ENCODE data around the gene RPL13. TPM values are rescaled to one million over a fixed set of nuclear protein-coding genes. Genes with fewer than 3 reads are reported as not detected.

The RPL13 gene
- total and polyA plus RNA-seq, 7 donors: 3,641 to 19,173 (median 7,437) TPM

- Histone ChIP-seq H3K27me3 (no peaks in the 10 kb centered on the region), H3K4me3 (no peak overlapping the region), H3K36me3 (no peaks in the 10 kb centered on the region), H3K4me1 (no peaks in the 10 kb centered on the region), H3K9me3 (no peaks in the 10 kb centered on the region), H3K27ac (no peak overlapping the region)
- intact Hi-C loops (cut with DNase I): no loop called here
- WGBS, 2 donors: 91 to 92% methylated on average over 25 of the region's 25 CpGs
- no peak for TF ChIP-seq EP300 (IDR thresholded peaks at IDR 0.05)
- TF ChIP-seq CTCF (IDR thresholded peaks at IDR 0.05): no peak
- TF ChIP-seq POLR2A (IDR thresholded peaks at IDR 0.05): no peak
- no peak for TF ChIP-seq POLR2AphosphoS5 (IDR thresholded peaks at IDR 0.05)
- no peak for DNase-seq
These were observed 35.7 kb downstream of the RPL13 start for GRCh38 chr16:89596061-89596689.

GRCh38 chr16:89596957-89597649, 36.6 kb downstream of the RPL13 start:
- TF ChIP-seq EP300 (IDR thresholded peaks at IDR 0.05) (no peak), POLR2A (IDR thresholded peaks at IDR 0.05) (no peak)

GRCh38 chr16:89598199-89598598, 37.7 kb downstream of the RPL13 start:
- peaks cover 0 to 8% (median 0%) of the 10 kb centered on the region in 4 donors for H3K4me1 ChIP-seq
- no peak overlapping the region for H3K27ac ChIP-seq
- TF ChIP-seq CTCF (IDR thresholded peaks at IDR 0.05) (no peak), POLR2AphosphoS5 (IDR thresholded peaks at IDR 0.05) (no peak), EP300 (IDR thresholded peaks at IDR 0.05) (no peak), POLR2A (IDR thresholded peaks at IDR 0.05) (no peak)
- no peak overlapping the region for H3K4me3 ChIP-seq
- H3K36me3 ChIP-seq: no peaks in the 10 kb centered on the region
- no peak for DNase-seq
- intact Hi-C loops (cut with DNase I): no loop called here
- no peaks in the 10 kb centered on the region for H3K9me3 ChIP-seq
- peaks cover 0 to 13% (median 5%) of the 10 kb centered on the region in 3 donors for H3K27me3 ChIP-seq
- WGBS, 2 donors: 61 to 79% methylated on average over 14 of the region's 14 CpGs

More at GRCh38 chr16:89596957-89597649, 36.6 kb downstream of the RPL13 start:
- no peaks in the 10 kb centered on the region for H3K9me3 ChIP-seq
- H3K4me3 ChIP-seq: no peak overlapping the region
- H3K4me1 ChIP-seq: peaks cover 0 to under 1% (median 0%) of the 10 kb centered on the region in 4 donors
- 83 to 87% methylated on average over 19 of the region's 19 CpGs for WGBS, 2 donors
- intact Hi-C loops (cut with DNase I): no loop called here
- no peak for DNase-seq
- no peaks in the 10 kb centered on the region for H3K36me3 ChIP-seq
- peaks cover 0 to 2% (median 0%) of the 10 kb centered on the region in 3 donors for H3K27me3 ChIP-seq
- H3K27ac ChIP-seq: no peak overlapping the region

- no peaks in the 10 kb centered on the region for H3K36me3 ChIP-seq
- no peak overlapping the region for H3K4me3 ChIP-seq
- no peaks in the 10 kb centered on the region for H3K9me3 ChIP-seq
- no peak overlapping the region for H3K27ac ChIP-seq
- H3K4me1 ChIP-seq: peaks cover 0 to 8% (median 0%) of the 10 kb centered on the region in 4 donors
- intact Hi-C loops (cut with DNase I): no loop called here
- DNase-seq: no peak
- H3K27me3 ChIP-seq: peaks cover 0 to 17% (median 8%) of the 10 kb centered on the region in 3 donors
- TF ChIP-seq POLR2AphosphoS5 (IDR thresholded peaks at IDR 0.05) (no peak), EP300 (IDR thresholded peaks at IDR 0.05) (no peak), CTCF (IDR thresholded peaks at IDR 0.05) (no peak), POLR2A (IDR thresholded peaks at IDR 0.05) (no peak)
- WGBS, 2 donors: 13 to 34% methylated on average over 8 of the region's 8 CpGs
These were observed 39.0 kb downstream of the RPL13 start for GRCh38 chr16:89599451-89599858.

DNA sequence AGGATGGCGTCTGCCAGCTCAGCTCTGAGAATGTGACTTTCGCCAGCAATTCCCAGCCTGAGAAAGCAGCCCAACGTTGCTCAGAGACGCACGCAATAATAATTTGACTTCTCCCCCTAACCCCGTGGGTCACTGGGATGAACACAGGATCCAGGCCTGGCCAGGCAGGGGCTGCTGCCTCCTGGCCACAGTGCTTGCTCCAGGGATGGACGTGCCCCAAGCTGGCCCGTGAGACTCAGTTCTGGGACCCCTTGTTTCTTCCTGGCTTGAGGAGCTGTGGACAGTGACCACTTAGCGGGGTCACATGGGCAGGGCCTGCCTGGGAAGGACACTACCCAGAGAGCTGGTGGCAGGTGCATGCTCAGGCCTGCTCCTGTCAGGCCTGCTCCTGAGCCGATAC, 39.4 kb downstream of the RPL13 start:
- Histone ChIP-seq H3K9me3 (no peaks in the 10 kb centered on the region), H3K27me3 (peaks cover 0 to 21% (median 12%) of the 10 kb centered on the region in 3 donors), H3K36me3 (no peaks in the 10 kb centered on the region), H3K27ac (no peak overlapping the region), H3K4me1 (peaks cover 0 to 8% (median 0%) of the 10 kb centered on the region in 4 donors), H3K4me3 (no peak overlapping the region)
- intact Hi-C loops (cut with DNase I): no loop called here
- WGBS, 2 donors: 84 to 88% methylated on average over 10 of the region's 10 CpGs
- DNase-seq: no peak
- TF ChIP-seq POLR2A (IDR thresholded peaks at IDR 0.05) (no peak), POLR2AphosphoS5 (IDR thresholded peaks at IDR 0.05) (no peak), EP300 (IDR thresholded peaks at IDR 0.05) (no peak), CTCF (IDR thresholded peaks at IDR 0.05) (no peak)

Measured in sigmoid colon (tissue), 7 donors.